ENCODE data around the gene AKAP17A.

- TF ChIP-seq CTCF (IDR thresholded peaks at IDR 0.05; ENCODE audit: insufficient read depth, low read length) (no peak), POLR2AphosphoS5 (IDR thresholded peaks at IDR 0.05; ENCODE audit: low read depth) (no peak), REST (IDR thresholded peaks at IDR 0.05; ENCODE audit: insufficient replicate concordance, low read depth) (no peak), GABPA (IDR thresholded peaks at IDR 0.05; ENCODE audit: low read depth) (no peak), SPI1 (IDR thresholded peaks at IDR 0.05; ENCODE audit: borderline replicate concordance, low read depth) (no peak)
These were observed 9.8 kb downstream of the AKAP17A start for GRCh38 chrX:1601051-1601767.

Data from HL-60 (cell line).